Measurements from ENCODE around the gene PCDHB1.

The PCDHB1 gene

DNA sequence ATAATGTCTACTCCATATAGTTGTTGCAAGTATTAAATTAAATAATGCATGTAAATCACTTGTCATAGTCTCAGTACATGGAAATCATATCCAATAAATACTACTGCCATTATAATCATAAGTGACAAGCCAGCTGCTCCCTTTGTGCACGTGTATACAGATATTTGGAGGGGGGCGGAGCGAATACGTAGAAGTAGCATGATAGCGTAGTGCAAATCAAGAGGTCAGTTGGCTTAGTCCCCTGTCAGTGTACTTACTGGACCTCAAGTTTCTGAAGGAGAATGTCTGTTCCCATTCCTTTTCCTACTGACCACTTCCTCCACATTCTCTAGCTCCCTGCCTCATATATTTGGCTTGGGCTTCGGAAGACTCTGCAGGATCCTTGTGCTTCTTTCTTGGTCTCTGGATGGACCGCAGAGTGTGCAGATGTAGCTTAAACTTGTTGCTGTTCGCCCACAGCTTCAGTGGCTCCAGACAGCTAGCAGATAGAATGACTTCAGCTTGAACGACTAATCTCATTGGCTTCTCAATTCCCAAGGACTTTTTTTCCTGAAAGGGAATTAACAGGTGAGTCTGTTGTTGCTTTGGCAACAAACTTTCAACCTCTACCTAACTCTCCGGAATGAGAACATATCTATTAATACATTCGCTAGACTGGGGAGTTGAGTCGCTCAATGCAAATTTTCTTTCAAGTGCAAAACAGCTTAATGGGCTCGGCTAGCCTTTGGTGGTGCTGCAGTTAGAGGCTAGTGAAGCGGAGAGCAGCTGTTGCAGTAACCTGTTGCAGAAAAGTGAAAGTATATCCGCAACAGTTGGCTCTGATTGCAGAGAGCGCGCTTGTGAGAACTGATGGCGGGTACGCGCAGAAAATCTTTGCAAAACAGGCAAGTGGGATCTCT is at the start of gene PCDHB1:
Gene PCDHB1 (plus strand): TSS at position 753 of the 899 bp plus-strand sequence. CDS start 97 bp downstream, at position 850.
- DNase-seq: no peak

- DNase-seq: no peak
Measured at GRCh38 chr5:141001446-141001843, 49.7 kb upstream of the PCDHB1 start.

- DNase-seq: peak; percentile 38
Measured at GRCh38 chr5:141001844-141002604, 49.1 kb upstream of the PCDHB1 start.

DNA sequence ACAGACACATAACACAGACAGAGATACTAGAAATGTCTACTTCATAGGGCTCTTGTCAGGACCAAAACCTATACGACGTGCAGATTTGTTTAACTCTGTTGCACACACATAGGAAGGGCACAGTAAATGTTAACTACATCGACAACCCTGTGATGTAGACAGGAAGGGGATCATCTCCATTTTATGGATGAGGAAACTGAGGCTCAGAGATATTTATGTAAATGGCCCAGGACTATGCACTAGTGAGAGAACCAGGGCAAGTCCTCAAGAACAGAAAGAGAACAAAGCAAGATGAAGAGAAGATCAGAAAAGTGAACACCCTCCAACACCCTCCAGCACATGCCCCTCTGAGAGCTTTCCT is 48.6 kb upstream of the PCDHB1 start:
- DNase-seq: no peak

DNA sequence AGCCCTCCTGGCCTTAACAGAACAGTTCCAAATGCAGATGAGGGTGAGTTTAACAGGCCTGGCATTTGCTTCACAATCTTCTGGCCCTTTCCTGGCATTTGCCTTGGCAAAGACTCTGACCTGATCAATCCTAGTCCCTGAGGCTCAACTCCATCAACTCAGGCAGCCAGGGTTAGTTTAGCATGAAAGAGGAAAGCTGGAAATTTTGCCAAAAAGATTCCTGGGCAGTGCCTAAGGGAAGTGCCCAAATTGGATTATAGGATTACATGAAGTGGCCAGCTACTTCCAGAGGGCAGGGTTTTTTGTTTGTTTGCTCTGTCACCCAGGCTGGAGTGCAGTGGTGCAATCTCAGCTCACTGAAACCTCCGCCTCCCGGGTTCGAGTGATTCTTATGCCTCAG is 48.1 kb upstream of the PCDHB1 start:
- DNase-seq: no peak

- DNase-seq: no peak
Measured at GRCh38 chr5:141003791-141004611, 47.2 kb upstream of the PCDHB1 start.

- DNase-seq: no peak
Measured at GRCh38 chr5:141007791-141008190, 43.4 kb upstream of the PCDHB1 start.

DNA sequence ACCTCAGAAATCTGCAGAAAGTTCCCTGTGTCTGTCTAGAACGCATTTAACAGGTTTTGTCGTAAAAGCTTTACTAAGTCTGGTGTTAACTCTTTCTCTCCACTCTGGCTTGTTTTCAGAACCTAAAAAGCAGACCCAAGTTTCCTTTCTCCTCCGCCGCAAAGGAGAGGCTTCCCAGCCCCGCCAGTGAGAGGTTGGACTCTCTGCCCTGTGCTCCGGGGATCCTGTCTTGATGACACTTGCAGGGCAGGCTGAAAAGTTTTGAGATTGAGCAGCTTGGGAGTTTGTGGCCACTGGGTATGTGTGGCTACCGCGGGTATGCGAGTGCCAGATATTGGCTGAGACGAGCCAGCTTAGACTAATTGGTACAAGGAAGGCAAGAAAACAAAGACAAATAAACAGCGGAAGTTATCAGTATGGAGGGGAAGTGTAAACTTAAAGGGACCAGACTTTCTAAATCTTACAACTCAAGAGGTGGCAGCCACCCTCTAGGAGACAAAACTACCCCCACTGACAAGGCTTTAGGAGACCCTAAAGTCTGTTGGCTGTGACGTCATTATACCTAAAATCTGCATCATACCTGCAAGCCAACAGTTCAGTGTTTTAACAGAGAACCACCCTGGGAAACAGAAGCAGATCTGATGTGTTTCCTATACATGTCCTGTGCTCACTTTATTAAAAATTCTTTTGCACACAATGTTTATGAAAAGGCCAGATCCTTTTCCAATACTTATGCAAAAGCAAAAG is 41.0 kb upstream of the PCDHB1 start:
- DNase-seq: no peak

DNA sequence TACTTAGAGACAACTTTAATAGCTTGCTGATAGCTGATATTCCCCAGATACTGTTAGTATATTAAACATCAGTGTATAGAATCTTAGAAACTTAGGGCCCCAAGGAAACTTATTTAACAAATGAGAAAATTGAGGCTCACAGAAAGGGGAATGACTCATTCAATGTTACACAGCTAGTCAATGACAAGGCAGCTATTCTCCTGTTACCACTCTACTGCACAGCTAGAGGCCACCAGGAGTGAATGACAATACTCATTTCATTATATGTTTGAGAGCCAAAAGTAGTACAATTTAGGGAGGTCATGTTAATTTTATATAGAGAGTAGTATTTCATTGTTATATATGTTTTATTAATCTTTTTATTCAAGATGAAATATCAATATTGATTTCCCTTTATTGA is 33.2 kb upstream of the PCDHB1 start:
- no peak for DNase-seq

GRCh38 chr5:141022384-141022783 is 28.8 kb upstream of the PCDHB1 start:
- DNase-seq: no peak

- DNase-seq: no peak
Measured at GRCh38 chr5:141031006-141031405, 20.2 kb upstream of the PCDHB1 start.

- DNase-seq: no peak
Measured at GRCh38 chr5:141032626-141033025, 18.5 kb upstream of the PCDHB1 start.

- DNase-seq: no peak
Measured at GRCh38 chr5:141039061-141039460, 12.1 kb upstream of the PCDHB1 start.

GRCh38 chr5:141039517-141039916 is 11.7 kb upstream of the PCDHB1 start:
- no peak for DNase-seq

DNA sequence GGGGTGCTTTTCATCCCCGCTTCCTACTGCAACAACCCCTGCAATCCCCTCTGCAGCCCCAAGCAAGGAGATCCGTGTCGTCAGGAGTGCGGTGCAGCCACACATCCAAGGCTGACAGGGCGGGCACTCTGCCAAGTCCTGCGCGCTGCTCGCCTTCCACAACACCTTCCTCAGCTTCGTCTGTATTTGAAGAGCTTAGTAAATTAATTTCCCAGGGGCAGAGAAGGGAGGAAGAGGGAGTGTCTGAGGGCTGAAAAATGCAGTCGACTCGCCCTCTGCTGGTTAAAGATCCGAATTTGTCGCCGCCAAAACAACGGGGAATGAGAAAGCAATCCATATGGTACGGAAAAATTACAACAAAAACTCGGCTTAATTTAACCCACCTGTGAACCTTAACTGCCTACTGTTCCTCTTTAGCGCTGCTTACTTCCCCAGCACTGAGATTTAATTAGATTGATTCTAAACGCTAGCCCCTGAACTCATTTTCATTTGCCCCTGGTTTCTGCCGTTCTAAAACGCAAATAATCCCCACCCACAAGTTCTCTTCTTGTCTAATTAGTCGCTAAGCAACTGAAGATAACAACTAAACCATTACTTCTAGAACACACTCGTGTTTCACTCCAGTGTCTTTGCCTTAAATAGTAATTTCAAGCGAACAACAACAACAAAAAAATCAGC is 10.9 kb upstream of the PCDHB1 start:
- DNase-seq: peak; percentile 40

- peak; percentile 82 for DNase-seq
Measured at GRCh38 chr5:141040771-141041426, 10.3 kb upstream of the PCDHB1 start.

DNA sequence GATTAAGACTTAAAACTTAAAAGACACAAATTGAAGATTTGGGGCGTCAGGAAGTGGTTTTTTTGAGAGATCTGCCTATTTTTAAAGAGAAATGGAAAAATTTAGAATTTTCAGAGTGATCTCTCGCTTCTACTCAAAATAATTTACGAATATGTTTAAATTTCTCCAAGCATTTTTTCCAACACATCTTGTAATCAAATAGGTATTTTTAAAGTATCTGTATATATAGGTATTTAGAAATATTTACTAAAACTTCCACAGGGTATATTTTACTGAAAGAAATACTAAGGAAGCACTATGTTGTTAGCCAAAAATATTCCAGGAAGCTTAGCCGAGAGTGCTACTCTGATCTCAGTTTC is 9.8 kb upstream of the PCDHB1 start:
- DNase-seq: no peak

GRCh38 chr5:141042555-141042954 is 8.6 kb upstream of the PCDHB1 start:
- DNase-seq: no peak

- no peak for DNase-seq
Measured at GRCh38 chr5:141051521-141051866, 320 bp downstream of the PCDHB1 start.

GRCh38 chr5:141077826-141078225 is 26.7 kb downstream of the PCDHB1 start:
- DNase-seq: no peak

DNA sequence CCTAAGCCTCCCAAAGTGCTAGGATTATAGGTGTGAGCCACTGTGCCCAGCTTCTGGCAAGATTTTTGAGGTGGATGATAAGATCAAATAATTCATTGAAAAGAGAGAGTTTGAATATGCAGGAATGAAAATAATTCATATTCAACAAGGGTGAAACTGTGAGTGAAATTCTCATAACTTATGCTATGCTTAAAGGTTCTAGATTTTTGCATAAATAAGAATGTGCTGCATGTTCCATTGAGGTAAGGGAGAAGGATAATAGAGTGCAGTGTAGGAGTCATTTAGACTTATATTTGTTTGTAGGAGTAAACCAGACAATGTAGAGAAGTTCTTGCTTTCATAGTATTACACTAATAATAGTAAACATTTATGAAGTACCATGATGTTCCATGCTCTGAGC is 31.1 kb downstream of the PCDHB1 start:
- DNase-seq: no peak
